Panc1 (cell line): Measurements from ENCODE around the gene KIF25. TPM values are rescaled to one million over a fixed set of nuclear protein-coding genes. Genes with fewer than 3 reads are reported as not detected.

Source experiments
- ATAC-seq: fragments of 200-7000 bp; cut with Tn5 transposase; 2 replicates; pipeline ENCODE4 v1.9.1; 2020; ENCODE audit warnings: mild to moderate bottlenecking, moderate library complexity
- BruUV-seq: library from RNA; stranded (reverse); fragments of 400-500 nt; replicated peaks from 2 replicates; lab custom pipeline; 2021; lab: Mats Ljungman, UMichigan
- CTCF ChIA-PET: fragments of 300-600 bp; sonication (Branson Sonifier 250); formaldehyde crosslinking; loops from one replicate; lab custom pipeline; 2022; ENCODE audit warnings: antibody characterized with exemption; lab: Charles Lee
- POLR2A ChIA-PET: fragments of 300-600 bp; sonication (Branson Sonifier 250); formaldehyde crosslinking; loops from one replicate; lab custom pipeline; 2022; ENCODE audit warnings: antibody characterized with exemption; lab: Charles Lee
- DNase-seq: peaks from one replicate; pipeline ENCODE4 v3.0.0-alpha.2; 2010; ENCODE audit warnings: low read depth, low spot score
- H3K27ac ChIP-seq: 2 replicates; pipeline ENCODE4 v1.5.1; 2011; ENCODE audit warnings: mild to moderate bottlenecking, low read length, inconsistent platforms
- H3K27me3 ChIP-seq: fragments of 200-500 bp; sonication (Bioruptor generic); 2 replicates; pipeline ENCODE4 v1.6.0; 2014; ENCODE audit warnings: low read length, inconsistent platforms; ENCODE audit not compliant: control insufficient read depth, insufficient read depth
- H3K36me3 ChIP-seq: fragments of 200-500 bp; sonication (Bioruptor generic); 2 replicates; pipeline ENCODE4 v1.5.1; 2014; ENCODE audit warnings: inconsistent platforms, mild to moderate bottlenecking, low read length, moderate library complexity; ENCODE audit not compliant: control insufficient read depth, insufficient read depth
- H3K4me1 ChIP-seq: 2 replicates; pipeline ENCODE4 v1.5.1; 2011; ENCODE audit warnings: inconsistent platforms, mild to moderate bottlenecking, low read length, moderate library complexity; ENCODE audit not compliant: control insufficient read depth, insufficient read depth
- H3K4me3 ChIP-seq, 2 experiments: 2 replicates each; pipeline ENCODE4 v1.5.1; 2011 to 2012; ENCODE audit warnings: low read depth in 2 of 2, low read length in 2 of 2, mild to moderate bottlenecking in 2 of 2, inconsistent platforms in 1 of 2, moderate library complexity in 1 of 2
- H3K9me3 ChIP-seq: fragments of 200-500 bp; sonication (Bioruptor generic); 2 replicates; pipeline ENCODE4 v1.5.1; 2014; ENCODE audit warnings: low read depth, mild to moderate bottlenecking, inconsistent platforms, low read length, moderate library complexity; ENCODE audit not compliant: control insufficient read depth, insufficient read depth
- POLR2AphosphoS5 ChIP-seq: IDR thresholded peaks from 2 replicates; pipeline ENCODE4 v1.6.1; 2012; ENCODE audit warnings: mild to moderate bottlenecking, low read depth, low read length, moderate library complexity
- SIN3A ChIP-seq: IDR thresholded peaks from 2 replicates; pipeline ENCODE4 v1.6.1; 2012; ENCODE audit warnings: low read depth, mild to moderate bottlenecking, low read length, moderate library complexity, borderline replicate concordance; ENCODE audit not compliant: insufficient read depth
- TCF7L2 ChIP-seq: IDR thresholded peaks from 2 replicates; pipeline ENCODE4 v1.6.1; 2011; ENCODE audit warnings: mild to moderate bottlenecking, low read depth, low read length, inconsistent platforms
- in situ Hi-C: cut with HindIII; loops from 2 replicates; pipeline ENCODE4 v1.10.0; 2016; ENCODE audit warnings: low sequenced_read_pairs, low pct_unique_long_range_greater_than_20kb
- intact Hi-C: fragments of 100-400 bp; cut with micrococcal nuclease; formaldehyde crosslinking; loops from one replicate; pipeline ENCODE4 v1.10.0; 2022; ENCODE audit not compliant: unreplicated experiment
- total RNA-seq: library from RNA; stranded (reverse); gene quantifications from one replicate; pipeline ENCODE4 v1.2.1, GENCODE V29; 2021; ENCODE audit not compliant: unreplicated experiment
- TF ChIP-seq, protein P1 (sequence below): fragments of 450-650 bp; IDR thresholded peaks from 2 replicates; pipeline ENCODE4 v1.5.1; 2017; ENCODE audit warnings: mild to moderate bottlenecking
- TF ChIP-seq, protein P2 (sequence below), 2 experiments: IDR thresholded peaks; 2 replicates each; pipeline ENCODE4 v1.6.1; 2011 to 2012; ENCODE audit warnings: low read depth in 2 of 2, control low read depth in 1 of 2, low read length in 1 of 2, mild to moderate bottlenecking in 1 of 2, moderate library complexity in 1 of 2; ENCODE audit not compliant: insufficient read depth in 1 of 2

Gene KIF25
- total RNA-seq, 1 experiment from 2014 or later, result 0.44 TPM

DNA sequence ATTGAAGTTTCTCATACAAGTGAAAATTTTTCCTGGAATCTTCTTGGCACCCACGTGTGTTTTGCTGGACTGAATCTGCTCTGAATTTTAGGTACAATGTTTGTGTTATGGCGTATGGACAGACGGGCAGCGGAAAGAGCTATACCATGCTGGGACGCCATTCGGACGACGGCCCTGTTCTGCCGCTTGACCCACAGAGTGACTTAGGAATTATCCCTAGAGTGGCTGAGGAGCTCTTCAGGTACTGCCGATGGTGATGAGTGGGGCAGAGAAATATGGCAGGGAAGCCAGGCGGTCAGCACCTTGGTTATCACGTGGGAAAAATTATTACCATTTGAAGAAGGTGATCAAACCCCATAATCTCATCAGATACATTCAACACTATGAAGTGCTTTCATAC is 36.3 kb downstream of the KIF25 start:
- no peak overlapping the region for H3K27ac ChIP-seq
- ChIA-PET CTCF (interaction anchor here (0.7 kb wide), 1 partner anchor 65 kb away, joined by 5 read pairs; no protein-coding TSS in a partner anchor), POLR2A (interaction anchor here (0.6 kb wide), 2 partner anchors 24 to 35 kb away, joined by 3 to 7 read pairs; no protein-coding TSS in a partner anchor)
- TF ChIP-seq, protein P1, sequence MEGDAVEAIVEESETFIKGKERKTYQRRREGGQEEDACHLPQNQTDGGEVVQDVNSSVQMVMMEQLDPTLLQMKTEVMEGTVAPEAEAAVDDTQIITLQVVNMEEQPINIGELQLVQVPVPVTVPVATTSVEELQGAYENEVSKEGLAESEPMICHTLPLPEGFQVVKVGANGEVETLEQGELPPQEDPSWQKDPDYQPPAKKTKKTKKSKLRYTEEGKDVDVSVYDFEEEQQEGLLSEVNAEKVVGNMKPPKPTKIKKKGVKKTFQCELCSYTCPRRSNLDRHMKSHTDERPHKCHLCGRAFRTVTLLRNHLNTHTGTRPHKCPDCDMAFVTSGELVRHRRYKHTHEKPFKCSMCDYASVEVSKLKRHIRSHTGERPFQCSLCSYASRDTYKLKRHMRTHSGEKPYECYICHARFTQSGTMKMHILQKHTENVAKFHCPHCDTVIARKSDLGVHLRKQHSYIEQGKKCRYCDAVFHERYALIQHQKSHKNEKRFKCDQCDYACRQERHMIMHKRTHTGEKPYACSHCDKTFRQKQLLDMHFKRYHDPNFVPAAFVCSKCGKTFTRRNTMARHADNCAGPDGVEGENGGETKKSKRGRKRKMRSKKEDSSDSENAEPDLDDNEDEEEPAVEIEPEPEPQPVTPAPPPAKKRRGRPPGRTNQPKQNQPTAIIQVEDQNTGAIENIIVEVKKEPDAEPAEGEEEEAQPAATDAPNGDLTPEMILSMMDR, result no peak
- TF ChIP-seq SIN3A (no peak), POLR2AphosphoS5 (no peak), TCF7L2 (no peak)
- TF ChIP-seq, protein P2, sequence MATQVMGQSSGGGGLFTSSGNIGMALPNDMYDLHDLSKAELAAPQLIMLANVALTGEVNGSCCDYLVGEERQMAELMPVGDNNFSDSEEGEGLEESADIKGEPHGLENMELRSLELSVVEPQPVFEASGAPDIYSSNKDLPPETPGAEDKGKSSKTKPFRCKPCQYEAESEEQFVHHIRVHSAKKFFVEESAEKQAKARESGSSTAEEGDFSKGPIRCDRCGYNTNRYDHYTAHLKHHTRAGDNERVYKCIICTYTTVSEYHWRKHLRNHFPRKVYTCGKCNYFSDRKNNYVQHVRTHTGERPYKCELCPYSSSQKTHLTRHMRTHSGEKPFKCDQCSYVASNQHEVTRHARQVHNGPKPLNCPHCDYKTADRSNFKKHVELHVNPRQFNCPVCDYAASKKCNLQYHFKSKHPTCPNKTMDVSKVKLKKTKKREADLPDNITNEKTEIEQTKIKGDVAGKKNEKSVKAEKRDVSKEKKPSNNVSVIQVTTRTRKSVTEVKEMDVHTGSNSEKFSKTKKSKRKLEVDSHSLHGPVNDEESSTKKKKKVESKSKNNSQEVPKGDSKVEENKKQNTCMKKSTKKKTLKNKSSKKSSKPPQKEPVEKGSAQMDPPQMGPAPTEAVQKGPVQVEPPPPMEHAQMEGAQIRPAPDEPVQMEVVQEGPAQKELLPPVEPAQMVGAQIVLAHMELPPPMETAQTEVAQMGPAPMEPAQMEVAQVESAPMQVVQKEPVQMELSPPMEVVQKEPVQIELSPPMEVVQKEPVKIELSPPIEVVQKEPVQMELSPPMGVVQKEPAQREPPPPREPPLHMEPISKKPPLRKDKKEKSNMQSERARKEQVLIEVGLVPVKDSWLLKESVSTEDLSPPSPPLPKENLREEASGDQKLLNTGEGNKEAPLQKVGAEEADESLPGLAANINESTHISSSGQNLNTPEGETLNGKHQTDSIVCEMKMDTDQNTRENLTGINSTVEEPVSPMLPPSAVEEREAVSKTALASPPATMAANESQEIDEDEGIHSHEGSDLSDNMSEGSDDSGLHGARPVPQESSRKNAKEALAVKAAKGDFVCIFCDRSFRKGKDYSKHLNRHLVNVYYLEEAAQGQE (IDR thresholded peaks at IDR 0.05; ENCODE audit: insufficient read depth in 1 of 2, low read depth in 2 of 2, low read length in 1 of 2), result no peak
- H3K4me3 ChIP-seq, result no peak overlapping the region
- ATAC-seq, result no peak
- in situ Hi-C loops (no loop called here), intact Hi-C loops (no loop called here)
- no peaks in the 10 kb centered on the region for H3K27me3 ChIP-seq
- no peak for DNase-seq
- H3K9me3 ChIP-seq, result no peaks in the 10 kb centered on the region
- peaks cover 28% of the 10 kb centered on the region for H3K4me1 ChIP-seq
- BruUV-seq, result no TSS peak
- H3K36me3 ChIP-seq, result no peaks in the 10 kb centered on the region

DNA sequence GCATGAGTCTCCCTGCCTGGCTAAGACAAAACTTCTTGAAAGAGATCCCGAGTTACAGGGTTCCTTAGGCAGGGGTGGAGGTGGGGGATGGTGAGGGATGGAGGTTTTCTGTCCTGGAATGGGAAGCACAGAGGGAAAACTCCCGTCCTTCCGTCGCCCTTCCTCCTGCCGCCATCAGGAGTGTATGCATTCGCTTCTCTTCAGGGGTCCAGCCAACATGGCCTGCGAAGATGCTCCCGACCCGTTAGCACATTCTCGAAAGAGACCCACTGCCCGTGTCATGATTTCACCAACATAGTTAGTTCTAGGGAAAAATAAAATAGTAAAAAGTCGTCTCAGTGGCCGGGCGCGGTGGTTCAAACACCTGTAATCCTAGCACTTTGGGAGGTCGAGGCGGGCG is 37.1 kb downstream of the KIF25 start:
- intact Hi-C loops (no loop called here), in situ Hi-C loops (no loop called here)
- Histone ChIP-seq H3K27me3 (no peaks in the 10 kb centered on the region), H3K36me3 (no peaks in the 10 kb centered on the region), H3K4me1 (peaks cover 28% of the 10 kb centered on the region), H3K9me3 (no peaks in the 10 kb centered on the region), H3K27ac (peak overlapping the region; percentile 85), H3K4me3 (peak overlapping the region in 1 of 2 experiments; percentile 54; a peak in 1 of 4 replicates)
- TF ChIP-seq SIN3A (no peak), TCF7L2 (no peak)
- no peak for DNase-seq
- no TSS peak for BruUV-seq
- ChIA-PET POLR2A (interaction anchor here (0.6 to 1.4 kb wide), 2 partner anchors 25 to 27 kb away, joined by 4 to 7 read pairs; no protein-coding TSS in a partner anchor), CTCF (no interaction called here)
- no peak for ATAC-seq

DNA sequence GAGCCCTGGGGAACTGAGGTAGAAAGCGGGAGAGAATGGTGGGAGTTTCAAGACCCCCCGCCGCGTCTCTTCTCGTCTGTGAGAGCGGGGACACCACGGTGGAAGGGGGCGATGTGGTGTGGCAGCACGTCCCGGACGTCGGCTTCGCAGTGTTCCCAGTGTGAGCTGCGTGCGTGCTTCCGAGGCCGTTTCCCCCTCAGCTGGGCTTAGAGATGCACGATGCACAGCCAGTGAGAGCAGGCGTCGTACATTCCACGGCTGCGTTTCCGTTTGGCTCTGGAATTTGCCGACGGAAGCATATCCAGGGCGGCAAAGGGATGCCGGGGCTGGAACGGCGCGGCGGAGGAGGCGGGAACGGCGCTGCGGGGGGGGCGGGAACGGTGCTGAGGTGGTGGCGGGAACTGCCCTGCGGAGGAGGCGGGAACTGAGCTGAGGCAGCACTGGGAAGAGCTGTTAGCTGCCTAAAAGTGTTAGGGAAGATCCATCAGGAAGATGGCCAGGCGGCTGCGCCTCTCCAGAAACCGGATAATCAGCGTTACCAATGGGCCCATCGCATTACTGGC is 37.7 kb downstream of the KIF25 start:
- Histone ChIP-seq H3K4me1 (peaks cover 28% of the 10 kb centered on the region), H3K36me3 (no peaks in the 10 kb centered on the region), H3K27me3 (no peaks in the 10 kb centered on the region), H3K9me3 (no peaks in the 10 kb centered on the region), H3K27ac (peak overlapping the region; percentile 87), H3K4me3 (peak overlapping the region; percentile 54 to 85)
- no TSS peak for BruUV-seq
- ChIA-PET POLR2A (interaction anchor here (0.6 to 1.4 kb wide), 3 partner anchors 28 to 371 kb away, joined by 4 to 12 read pairs (median 10); no protein-coding TSS in a partner anchor), CTCF (interaction anchor here (0.6 to 0.7 kb wide), 2 partner anchors 10 to 11 kb away, joined by 3 read pairs; no protein-coding TSS in a partner anchor)
- peak; percentile 82 for ATAC-seq
- intact Hi-C loops, result no loop called here
- TF ChIP-seq TCF7L2, result no peak
- peak; percentile 41; the same call in 1 of the 2 replicates for TF ChIP-seq POLR2AphosphoS5
- no peak for DNase-seq
- in situ Hi-C loops, result no loop called here
